Stimulated activated CD4-positive, alpha-beta T cell treated with anti-CD3 and anti-CD28 coated beads, Interleukin-1b, Interleukin-23, amount 100 ng/mL, for 48 hours (primary cell): ENCODE results near the gene CNNM3.

Experiments used
- DNase-seq: peaks from one replicate; pipeline ENCODE4 v3.0.0-alpha.2; 2020

CNNM3 gene

GRCh38 chr2:96880891-96881273, 64.8 kb downstream of the CNNM3 start:
- DNase-seq = no peak

GRCh38 chr2:96881349-96882195, 65.5 kb downstream of the CNNM3 start:
- DNase-seq = no peak

GRCh38 chr2:96882230-96882629, 66.2 kb downstream of the CNNM3 start:
- DNase-seq = no peak

GRCh38 chr2:96882906-96883305, 66.8 kb downstream of the CNNM3 start:
- DNase-seq = no peak

GRCh38 chr2:96883306-96883705, 67.2 kb downstream of the CNNM3 start:
- no peak for DNase-seq
